GM12801 (cell line): ENCODE data around the gene LPP.

Experiments
- TF ChIP-seq, protein P1 (sequence below): IDR thresholded peaks from one replicate; pipeline ENCODE4 v1.5.1; 2011; ENCODE audit warnings: control low read depth; ENCODE audit not compliant: insufficient read length; ENCODE audit errors: extremely low read depth

Gene LPP

DNA sequence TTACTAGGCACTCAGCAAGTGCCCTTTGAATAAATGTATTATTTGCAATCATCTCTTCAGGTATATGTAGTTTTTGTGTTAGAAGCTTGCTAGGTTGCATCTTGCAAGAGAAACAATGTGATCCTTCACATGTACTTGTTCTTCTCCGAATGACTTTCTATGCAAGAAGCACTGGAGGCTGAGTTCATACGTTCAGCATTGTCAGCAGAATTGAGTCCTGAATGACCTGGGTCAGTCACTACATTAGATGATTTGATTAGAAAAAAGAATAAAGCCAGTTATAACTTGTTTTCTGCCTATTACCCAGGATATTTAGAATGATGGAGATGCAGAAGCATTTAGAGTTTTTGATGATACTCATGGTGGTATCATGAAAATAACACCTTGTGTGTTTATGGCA is 538.7 kb downstream of the LPP start:
- TF ChIP-seq, protein P1, sequence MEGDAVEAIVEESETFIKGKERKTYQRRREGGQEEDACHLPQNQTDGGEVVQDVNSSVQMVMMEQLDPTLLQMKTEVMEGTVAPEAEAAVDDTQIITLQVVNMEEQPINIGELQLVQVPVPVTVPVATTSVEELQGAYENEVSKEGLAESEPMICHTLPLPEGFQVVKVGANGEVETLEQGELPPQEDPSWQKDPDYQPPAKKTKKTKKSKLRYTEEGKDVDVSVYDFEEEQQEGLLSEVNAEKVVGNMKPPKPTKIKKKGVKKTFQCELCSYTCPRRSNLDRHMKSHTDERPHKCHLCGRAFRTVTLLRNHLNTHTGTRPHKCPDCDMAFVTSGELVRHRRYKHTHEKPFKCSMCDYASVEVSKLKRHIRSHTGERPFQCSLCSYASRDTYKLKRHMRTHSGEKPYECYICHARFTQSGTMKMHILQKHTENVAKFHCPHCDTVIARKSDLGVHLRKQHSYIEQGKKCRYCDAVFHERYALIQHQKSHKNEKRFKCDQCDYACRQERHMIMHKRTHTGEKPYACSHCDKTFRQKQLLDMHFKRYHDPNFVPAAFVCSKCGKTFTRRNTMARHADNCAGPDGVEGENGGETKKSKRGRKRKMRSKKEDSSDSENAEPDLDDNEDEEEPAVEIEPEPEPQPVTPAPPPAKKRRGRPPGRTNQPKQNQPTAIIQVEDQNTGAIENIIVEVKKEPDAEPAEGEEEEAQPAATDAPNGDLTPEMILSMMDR = no peak

DNA sequence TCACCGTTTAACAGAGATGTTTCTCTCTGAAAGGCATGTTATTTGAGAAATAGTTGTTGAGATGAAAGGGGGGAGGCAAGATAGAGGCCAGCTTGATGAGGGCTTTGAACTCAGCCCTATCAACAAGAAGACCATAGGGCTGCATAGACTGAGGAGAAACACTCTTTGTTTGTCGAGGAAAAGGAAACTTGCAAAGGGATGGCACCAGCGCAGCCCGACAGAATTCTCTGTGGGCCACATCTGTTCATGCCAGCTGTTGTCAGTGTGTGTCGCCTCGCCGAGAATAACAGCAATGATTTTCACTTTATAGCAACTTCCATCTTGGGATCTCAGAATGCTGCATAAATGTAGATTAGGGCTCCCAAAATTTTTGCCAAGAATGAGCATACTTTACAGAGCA is 539.5 kb downstream of the LPP start:
- TF ChIP-seq, protein P1 = no peak

DNA sequence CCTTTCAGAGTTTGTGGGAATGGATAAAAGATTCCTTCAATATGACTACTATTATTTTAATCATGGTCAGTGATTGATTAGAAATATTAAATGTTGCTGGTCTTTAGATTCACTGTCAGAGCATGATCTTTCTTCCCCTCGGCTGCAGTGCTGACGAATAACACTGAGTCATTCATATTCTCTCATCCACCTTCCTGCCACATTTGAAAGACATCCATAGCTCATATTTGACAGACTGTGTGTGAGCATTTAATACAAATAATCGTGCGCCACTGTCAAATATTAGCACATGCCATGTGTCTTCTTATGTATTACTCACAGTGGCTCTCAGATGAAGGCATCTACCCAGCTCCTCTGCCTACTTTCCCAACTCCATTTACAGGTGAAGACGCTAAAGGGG is 541.3 kb downstream of the LPP start:
- TF ChIP-seq, protein P1 = no peak

DNA sequence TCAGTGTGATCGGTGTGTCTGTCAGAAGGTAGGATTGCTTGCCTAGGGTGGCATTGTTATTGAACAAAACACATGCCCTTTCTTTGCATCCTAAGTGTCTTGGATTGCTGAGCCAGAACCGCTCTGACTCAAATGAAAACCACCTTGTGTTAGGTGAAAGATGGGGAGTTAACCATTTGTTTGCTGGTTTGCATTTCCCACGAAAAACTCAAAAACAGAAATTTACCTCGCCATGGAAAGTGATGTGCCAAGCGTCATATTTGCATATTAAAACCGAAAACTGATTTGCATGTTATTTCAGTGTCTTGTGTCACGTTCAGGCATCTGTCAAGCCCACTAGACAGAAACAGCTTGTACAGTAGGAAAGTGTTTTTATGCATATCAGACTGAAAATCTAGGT is 543.2 kb downstream of the LPP start:
- TF ChIP-seq, protein P1 = no peak

DNA sequence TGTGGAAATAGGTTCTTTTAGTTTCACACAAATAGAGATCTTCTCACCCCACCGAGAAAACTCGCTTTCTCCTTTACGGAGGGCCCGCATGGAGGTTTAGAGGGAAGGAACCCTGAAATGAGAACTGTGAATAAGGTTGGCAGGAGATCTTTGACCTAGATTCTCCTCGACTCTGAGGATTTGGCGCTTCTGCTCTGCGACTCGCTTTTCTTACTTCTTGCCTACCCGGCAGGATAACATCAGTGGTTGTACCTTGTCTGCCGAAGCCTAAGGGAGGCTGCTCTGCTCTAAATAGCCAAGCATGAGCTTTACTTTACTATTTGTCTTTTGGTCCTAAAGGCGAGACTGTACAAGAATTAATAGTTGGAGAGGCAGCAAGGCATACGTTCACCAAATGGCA is 544.5 kb downstream of the LPP start:
- TF ChIP-seq, protein P1 = no peak

DNA sequence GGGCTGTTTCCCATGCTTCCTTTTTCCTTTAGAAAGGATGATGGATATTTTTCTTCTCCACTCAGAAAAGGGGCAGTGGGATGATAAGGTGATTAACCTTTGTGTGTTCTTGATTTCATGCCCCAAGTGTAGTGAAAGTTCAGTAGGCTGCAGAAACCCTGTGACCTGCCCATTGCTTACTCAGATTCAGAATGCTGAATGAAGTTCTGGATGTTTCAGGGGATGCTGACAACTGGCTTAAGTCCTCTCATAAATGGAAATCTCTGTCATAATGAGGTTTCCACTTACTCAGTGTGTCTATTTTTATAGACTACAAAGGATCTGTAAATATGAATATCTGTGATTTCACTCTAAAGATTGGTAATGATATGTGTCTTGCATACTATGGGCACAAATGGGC is 546.5 kb downstream of the LPP start:
- TF ChIP-seq, protein P1 = no peak

DNA sequence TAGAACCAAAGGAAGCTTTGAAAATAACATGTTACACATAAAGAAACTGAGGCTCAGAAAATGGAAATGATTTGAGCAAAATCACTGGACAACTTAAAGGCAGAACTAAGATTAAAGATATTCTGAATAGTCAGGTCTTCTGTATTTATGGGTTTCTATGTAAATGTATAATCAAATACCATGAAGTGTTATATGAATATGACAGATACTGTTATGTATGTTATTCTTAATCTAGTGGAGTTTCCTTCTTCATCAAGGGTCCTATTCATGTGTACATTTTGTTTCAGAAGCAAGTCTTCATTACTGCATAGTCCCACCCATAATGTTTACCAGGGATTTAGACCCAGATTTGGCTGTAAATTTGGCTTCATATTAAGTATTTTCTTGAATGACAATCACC is 547.0 kb downstream of the LPP start:
- TF ChIP-seq, protein P1 = no peak

DNA sequence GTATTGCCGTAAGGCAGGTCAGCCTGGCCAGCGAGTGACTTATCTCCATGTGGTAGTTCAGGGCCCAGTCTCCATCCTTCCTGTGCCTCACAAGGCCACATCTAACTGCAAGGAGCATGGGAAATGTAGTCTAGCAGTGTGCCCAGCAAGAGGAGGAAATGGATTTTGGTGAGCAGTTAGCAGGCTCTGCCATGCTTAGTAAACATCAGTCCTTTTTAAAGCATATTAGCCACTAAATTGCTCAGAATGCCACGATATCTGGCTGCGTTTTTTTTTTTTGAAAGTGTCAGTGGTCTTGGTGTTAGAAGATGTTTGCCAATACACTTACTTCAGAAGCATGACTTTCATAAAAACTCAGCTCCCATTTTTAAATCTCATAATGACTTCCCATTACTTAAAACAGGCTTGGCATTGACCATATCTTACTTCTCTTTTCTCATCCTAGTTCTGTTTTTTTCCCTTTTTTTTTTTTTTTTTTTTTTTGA is 547.6 kb downstream of the LPP start:
- TF ChIP-seq, protein P1 = no peak
